MCF 10A (cell line): ENCODE measurements around the gene GFRA1. TPM values are rescaled to one million over a fixed set of nuclear protein-coding genes. Genes with fewer than 3 reads are reported as not detected.

ENCODE experiments used
- BruUV-seq: library from RNA; stranded (reverse); fragments of 400-500 nt; replicated peaks from 2 replicates; lab custom pipeline; 2021; lab: Mats Ljungman, UMichigan
- CTCF ChIA-PET: fragments of 300-600 bp; sonication (Branson Sonifier 250); formaldehyde crosslinking; extraction: SDS; loops from one replicate; lab custom pipeline; 2021; ENCODE audit warnings: antibody characterized with exemption, inconsistent platforms; lab: Yijun Ruan, JAX
- POLR2A ChIA-PET: fragments of 300-600, 350-650 bp; sonication (Branson Sonifier 250); formaldehyde crosslinking; extraction: SDS; loops from one replicate; lab custom pipeline; 2020; ENCODE audit warnings: antibody characterized with exemption, inconsistent platforms; lab: Yijun Ruan, JAX
- DNase-seq: peaks from one replicate; pipeline ENCODE4 v3.0.0-alpha.2; 2018; ENCODE audit not compliant: unreplicated experiment
- H3K27ac Mint-ChIP-seq: one replicate; pipeline ENCODE4 v1.8.0; 2022; ENCODE audit warnings: mild to moderate bottlenecking, low read depth, mixed read lengths; ENCODE audit not compliant: unreplicated experiment
- H3K27me3 Mint-ChIP-seq: one replicate; pipeline ENCODE4 v1.8.0; 2022; ENCODE audit warnings: mixed read lengths; ENCODE audit not compliant: insufficient read depth, unreplicated experiment
- H3K36me3 Mint-ChIP-seq: one replicate; pipeline ENCODE4 v1.8.0; 2022; ENCODE audit warnings: mild to moderate bottlenecking, moderate library complexity, mixed read lengths; ENCODE audit not compliant: insufficient read depth, unreplicated experiment
- H3K4me1 Mint-ChIP-seq: one replicate; pipeline ENCODE4 v1.8.0; 2022; ENCODE audit warnings: mixed read lengths; ENCODE audit not compliant: insufficient read depth, unreplicated experiment
- H3K4me3 Mint-ChIP-seq: one replicate; pipeline ENCODE4 v1.8.0; 2022; ENCODE audit warnings: mild to moderate bottlenecking, moderate library complexity, mixed read lengths; ENCODE audit not compliant: unreplicated experiment
- H3K9me3 Mint-ChIP-seq: one replicate; pipeline ENCODE4 v1.8.0; 2022; ENCODE audit warnings: mixed read lengths; ENCODE audit not compliant: unreplicated experiment
- CTCF ChIP-seq: fragments of 200-600 bp; IDR thresholded peaks from one replicate; pipeline ENCODE4 v1.8.0; 2022; ENCODE audit warnings: antibody characterized with exemption, mild to moderate bottlenecking; ENCODE audit not compliant: unreplicated experiment
- intact Hi-C: fragments of 100-400 bp; cut with micrococcal nuclease; formaldehyde crosslinking; loops from 2 replicates; pipeline ENCODE4 v1.14.1; 2022
- total RNA-seq: library from RNA; stranded (reverse); gene quantifications from 2 replicates; pipeline ENCODE4 v1.2.3, GENCODE V29; 2022

Gene GFRA1
- total RNA-seq, 1 experiment from 2014 or later = not detected

- ChIA-PET POLR2A (no interaction called here), CTCF (interaction anchor here (1.2 to 1.3 kb wide), 2 partner anchors 10 to 103 kb away, joined by 4 read pairs; no protein-coding TSS in a partner anchor)
- Mint-ChIP-seq H3K4me1 (no peaks in the 10 kb centered on the region), H3K36me3 (no peaks in the 10 kb centered on the region), H3K9me3 (no peaks in the 10 kb centered on the region), H3K27ac (no peak overlapping the region), H3K27me3 (peaks cover 6% of the 10 kb centered on the region), H3K4me3 (no peak overlapping the region)
- no peak for TF ChIP-seq CTCF
- no peak for DNase-seq
- intact Hi-C loops = no loop called here
- BruUV-seq = no TSS peak
Observed at GRCh38 chr10:116184512-116184794, 88.6 kb downstream of the GFRA1 start.

- Mint-ChIP-seq H3K4me3 (no peak overlapping the region), H3K4me1 (no peaks in the 10 kb centered on the region), H3K36me3 (no peaks in the 10 kb centered on the region), H3K9me3 (no peaks in the 10 kb centered on the region), H3K27me3 (peaks cover 11% of the 10 kb centered on the region), H3K27ac (no peak overlapping the region)
- no peak for TF ChIP-seq CTCF
- no TSS peak for BruUV-seq
- ChIA-PET CTCF (interaction anchor here (1.2 kb wide), 1 partner anchor 10 kb away, joined by 4 read pairs; no protein-coding TSS in a partner anchor), POLR2A (no interaction called here)
- intact Hi-C loops = no loop called here
- peak; percentile 60 for DNase-seq
Observed at GRCh38 chr10:116183733-116184511, 89.1 kb downstream of the GFRA1 start.

- Mint-ChIP-seq H3K4me1 (no peaks in the 10 kb centered on the region), H3K36me3 (no peaks in the 10 kb centered on the region), H3K27ac (no peak overlapping the region), H3K27me3 (peaks cover 11% of the 10 kb centered on the region), H3K9me3 (no peaks in the 10 kb centered on the region), H3K4me3 (no peak overlapping the region)
- ChIA-PET CTCF (interaction anchor here (0.6 kb wide), 1 partner anchor 25 kb away, joined by 5 read pairs; no protein-coding TSS in a partner anchor), POLR2A (no interaction called here)
- TF ChIP-seq CTCF = no peak
- DNase-seq = no peak
- intact Hi-C loops = no loop called here
- no TSS peak for BruUV-seq
Observed at GRCh38 chr10:116182426-116182825, 90.6 kb downstream of the GFRA1 start.

- ChIA-PET CTCF (interaction anchor here (0.6 to 0.9 kb wide), 2 partner anchors 230 to 1133 kb away, joined by 3 read pairs; no protein-coding TSS in a partner anchor), POLR2A (interaction anchor here (0.5 kb wide), 1 partner anchor 11 kb away, joined by 4 read pairs; no protein-coding TSS in a partner anchor)
- no peaks in the 10 kb centered on the region for H3K4me1 Mint-ChIP-seq
Observed at GRCh38 chr10:116178086-116178605, 94.9 kb downstream of the GFRA1 start.

More at GRCh38 chr10:116178086-116178605, 94.9 kb downstream of the GFRA1 start:
- Mint-ChIP-seq H3K27ac (no peak overlapping the region), H3K4me3 (no peak overlapping the region), H3K27me3 (peaks cover 11% of the 10 kb centered on the region), H3K36me3 (no peaks in the 10 kb centered on the region), H3K9me3 (no peaks in the 10 kb centered on the region)
- no TSS peak for BruUV-seq
- no peak for DNase-seq
- no peak for TF ChIP-seq CTCF
- intact Hi-C loops = no loop called here
